Right kidney (tissue), 1 donor: ENCODE results near the gene CCT3.
A peak's percentile ranks its signal among the peaks of the same experiment; 100 is the strongest.
"Not testable (repeated sequence)": the region's sequence is repeated elsewhere in the genome, so short reads cannot be mapped to it uniquely, and the experiment has no call there.

Source experiments
- DNase-seq: peaks from one replicate; pipeline ENCODE4 v3.0.0-alpha.2; 2016

CCT3 gene

DNA sequence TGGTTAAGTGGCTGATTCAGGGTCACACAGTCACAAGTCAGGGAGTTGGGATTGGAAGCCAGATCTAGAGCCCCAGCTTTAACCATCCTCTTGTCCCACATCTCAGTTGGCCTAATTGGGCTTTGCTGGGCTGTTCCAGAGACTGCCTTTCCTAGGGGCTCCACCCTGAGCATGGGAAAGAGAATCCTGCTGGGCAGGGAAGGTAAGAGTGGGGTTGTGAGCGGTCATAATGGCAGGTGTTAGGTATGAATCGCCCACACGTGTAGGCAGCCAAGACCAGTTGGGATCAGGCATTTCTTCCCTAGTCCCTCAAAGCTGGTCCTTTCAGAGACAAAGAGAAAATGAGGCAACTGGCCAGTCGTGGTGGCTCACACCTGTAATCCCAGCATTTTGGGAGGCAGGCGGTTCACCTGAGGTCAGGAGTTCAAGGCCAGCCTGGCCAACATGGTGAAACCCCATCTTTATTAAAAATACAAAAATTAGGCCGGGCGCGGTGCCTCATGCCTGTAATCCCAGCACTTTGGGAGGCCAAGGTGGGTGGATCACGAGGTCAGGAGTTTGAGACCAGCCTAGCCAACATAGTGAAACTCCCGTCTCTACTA, 31.7 kb upstream of the CCT3 start:
- not testable (repeated sequence) for DNase-seq

DNA sequence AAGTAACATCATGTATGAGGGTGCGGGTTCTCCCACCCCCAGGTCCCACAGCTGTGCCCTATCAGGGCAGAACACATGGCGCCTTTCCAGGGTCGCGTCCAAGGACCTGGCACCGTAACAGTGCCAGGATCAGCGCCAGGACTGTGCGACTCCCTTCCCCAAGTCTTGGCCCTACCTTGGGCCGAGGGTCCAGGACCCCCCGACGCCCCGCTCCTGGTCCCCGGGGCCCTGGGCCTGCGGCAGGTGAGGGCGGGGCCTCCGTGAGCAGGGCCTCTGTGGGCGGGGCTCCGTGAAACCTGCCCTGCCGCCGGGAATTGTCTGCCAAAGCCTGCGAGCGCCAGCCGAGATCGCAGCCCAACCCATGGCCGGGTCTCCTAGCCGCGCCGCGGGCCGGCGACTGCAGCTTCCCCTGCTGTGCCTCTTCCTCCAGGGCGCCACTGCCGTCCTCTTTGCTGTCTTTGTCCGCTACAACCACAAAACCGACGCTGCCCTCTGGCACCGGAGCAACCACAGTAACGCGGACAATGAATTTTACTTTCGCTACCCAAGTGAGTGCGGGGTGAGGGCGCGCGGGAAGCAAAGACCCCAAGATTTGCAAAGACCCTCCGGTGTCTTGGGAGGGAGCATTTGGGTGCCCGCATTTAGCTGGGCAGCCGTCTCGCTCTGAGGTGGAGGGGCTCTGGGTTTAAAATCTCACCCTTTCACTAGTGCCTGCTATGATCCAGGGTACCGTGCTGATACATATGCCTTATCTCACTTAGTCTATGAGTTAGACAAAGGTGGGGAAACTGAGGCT, 31.0 kb upstream of the CCT3 start, which contains the start of gene RHBG:
Gene RHBG, plus strand, starts transcription at position 323 of the 796 bp plus-strand sequence. Its CDS starts 39 bp downstream, at position 362.
- DNase-seq, result peak; percentile 61

DNA sequence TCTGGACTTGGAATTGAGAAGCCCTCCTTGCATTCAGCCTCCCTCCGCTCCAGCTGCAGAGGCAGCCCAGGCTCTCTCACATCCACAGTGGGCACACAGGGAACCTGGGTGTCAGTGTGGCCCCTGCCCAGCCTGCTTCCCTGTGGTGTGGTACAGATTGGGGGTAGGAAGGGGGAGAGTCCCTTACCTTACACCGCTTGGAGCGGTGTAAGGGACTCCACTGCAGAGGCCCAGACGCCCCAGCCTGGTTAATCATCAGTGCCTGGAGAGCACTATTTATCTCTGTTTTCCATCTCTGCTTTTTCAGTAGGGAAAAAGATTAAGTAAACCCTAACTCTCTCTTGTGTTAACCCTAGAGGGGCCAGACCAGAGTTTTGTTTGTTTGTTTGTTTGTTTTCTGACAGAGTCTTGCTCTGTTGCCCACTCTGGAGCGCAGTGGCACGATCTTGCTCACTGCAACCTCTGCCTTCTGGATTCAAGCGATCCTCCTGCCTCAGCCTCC, 30.1 kb upstream of the CCT3 start:
- DNase-seq, result peak; percentile 40

DNA sequence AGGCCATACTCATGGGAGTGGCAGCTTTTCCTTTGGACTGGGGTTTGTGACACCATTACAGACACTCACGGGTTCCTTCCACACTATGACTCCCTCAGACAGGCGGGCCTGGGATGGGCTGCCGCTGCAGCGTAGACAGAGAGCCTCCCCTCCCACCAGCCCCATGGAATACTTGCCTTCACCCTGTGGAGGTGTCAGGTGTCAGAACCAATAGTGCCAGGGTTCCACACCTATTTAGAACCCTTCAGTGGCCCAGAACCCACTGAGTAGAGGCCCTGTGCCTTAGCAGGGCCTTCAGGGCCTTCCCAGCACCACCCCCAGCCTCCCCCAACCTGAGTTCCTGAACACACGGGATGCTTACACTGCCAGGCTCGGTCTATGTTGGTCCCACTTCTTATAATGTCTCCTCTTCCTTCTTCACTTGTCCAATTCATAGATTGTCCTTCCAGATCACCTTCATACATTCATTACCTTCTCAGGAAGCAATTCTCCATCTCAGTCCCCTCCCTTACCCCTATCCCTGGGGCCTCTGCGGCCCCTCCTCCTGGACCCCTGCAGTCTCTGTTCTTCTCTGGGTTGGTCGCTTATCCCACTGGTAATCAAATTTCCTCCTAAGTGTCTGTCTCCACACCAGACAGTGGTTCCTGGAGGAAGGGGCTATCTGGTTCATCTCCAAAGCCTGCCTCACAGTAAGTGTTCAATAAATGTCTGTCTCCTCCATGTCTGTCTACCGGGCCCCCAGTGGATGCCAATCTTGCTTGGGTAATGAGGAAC, 29.5 kb upstream of the CCT3 start:
- DNase-seq, result no peak

DNA sequence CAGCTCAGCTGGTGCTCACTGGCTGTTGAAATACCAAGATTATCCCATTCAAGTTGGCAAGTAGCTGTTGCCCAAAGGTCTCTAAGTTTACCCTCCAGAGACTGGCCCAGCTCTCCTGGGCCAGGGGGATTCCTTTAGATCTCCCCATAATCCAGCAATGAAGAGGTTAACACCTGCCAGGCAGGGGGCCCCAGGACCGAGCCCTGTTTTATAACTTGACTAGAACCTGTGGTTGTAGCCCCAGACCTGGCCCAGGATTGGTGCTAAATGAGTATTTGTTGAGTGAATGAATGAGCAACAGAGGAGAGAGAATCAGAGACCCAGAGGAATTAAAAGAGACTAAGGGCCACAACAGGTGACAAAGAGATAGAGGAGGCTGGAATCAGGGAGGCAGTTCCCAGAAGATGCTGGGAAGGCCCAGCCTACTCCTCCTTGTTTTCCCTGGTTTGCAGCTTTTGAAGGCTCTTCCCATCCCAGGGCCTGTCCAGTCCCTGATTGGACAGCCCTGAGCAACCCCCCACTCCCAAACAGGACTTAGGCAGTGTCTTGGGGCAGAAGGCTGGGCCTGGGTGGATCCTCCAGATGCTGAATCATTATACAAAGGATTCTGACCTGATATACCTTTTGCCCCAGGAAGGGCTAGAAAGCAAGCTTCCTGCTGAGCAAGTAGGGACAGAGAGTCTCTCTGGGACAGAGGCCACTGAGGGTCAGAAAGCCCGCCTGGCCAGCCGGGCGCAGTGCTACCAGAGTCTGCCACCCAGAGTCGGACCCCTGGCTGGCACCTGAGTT, 28.5 kb upstream of the CCT3 start:
- DNase-seq, result no peak

DNA sequence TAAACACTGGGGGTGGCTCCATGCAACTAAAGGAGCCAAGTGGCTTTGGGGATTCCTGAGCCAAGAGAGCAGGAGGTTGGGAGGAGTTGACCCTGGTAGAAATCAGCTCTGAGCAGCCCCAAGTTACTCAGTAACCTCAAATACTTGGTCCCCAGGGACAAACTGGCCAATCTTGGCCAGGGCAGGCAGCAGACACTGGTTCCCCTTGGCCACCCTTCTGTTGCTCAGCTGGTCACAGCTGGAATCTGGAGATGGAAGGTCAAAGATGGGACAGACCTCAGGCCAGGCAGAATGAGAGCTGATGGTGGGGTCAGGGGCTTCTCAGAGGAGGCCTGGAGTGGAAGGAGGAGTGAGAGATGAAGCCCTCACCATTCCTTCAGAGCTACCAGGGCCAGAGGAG, 27.7 kb upstream of the CCT3 start:
- no peak for DNase-seq

DNA sequence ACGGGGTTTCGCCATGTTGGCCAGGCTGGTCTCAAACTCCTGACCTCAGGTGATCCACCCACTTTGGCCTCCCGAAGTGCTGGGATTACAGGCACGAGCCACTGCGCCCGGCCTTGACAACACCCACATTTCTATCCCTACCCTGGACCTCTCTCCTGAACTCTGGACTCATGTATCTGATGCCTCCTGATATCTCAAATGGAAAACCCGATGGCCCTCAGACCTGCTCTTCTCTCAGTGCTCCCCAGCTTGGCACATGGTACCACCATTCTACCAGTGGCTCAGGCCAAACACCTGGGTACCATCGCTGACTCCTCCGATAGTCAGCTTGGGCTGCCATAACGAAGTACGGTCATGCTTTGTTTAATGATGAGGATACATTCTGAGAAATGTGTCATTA, 22.4 kb upstream of the CCT3 start:
- DNase-seq, result no peak

DNA sequence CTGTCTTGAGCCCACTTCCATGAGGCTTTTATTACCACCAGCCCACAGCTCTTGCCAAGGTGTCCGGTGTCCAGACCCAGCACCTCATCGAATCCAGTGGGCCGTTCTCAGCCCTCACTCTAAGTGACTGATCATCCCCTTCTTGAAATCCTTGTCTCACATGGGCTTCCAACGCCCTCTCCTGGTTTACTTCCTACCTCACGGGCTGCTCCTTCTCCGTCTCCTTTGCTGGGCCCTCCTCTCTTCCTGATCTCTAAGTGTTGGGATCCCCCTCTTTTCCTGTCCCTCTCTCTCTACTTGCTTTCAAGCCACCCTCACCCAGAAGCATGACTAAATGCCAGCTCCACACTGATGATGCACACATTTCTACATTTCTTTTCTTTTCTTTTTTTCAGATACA, 21.9 kb upstream of the CCT3 start:
- DNase-seq, result no peak

DNA sequence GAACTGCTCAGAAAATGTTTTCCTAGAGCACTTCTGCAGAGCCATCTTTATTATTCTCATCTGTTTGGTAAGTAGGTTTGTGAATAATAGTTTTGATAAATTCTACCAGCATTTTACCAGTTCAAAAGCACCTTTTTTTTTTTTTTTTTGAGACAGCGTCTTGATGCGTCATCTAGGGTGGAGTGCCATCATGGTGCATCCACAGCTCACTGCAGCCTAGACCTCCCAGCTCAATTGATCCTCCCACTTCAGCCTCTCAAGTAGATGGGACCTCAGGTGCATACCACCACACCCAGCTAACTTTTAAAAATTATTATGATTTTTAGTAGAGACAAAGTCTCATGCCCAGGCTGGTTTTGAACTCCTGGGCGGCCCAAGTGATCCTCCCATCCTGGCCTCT, 21.2 kb upstream of the CCT3 start:
- DNase-seq, result no peak

DNA sequence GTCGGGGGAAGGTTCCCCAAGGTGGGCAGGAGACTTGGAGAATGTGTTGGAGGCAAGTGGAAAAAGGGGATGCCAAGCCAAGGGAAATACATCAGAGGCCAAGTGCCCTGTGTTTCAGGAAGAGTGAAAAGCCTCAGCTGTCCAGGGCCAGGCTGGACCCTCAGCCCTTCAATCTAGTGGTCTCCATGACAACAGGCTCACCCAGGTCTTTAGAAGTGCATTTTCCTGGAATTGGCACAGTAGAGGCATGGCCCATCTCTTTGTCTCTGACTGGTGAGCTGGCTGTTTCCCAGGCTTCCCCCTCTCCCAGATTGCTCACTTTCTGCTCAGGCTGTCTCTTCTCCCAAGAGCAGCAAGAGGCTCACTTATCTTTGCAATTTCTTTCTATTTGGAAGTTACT, 20.5 kb upstream of the CCT3 start:
- no peak for DNase-seq

DNA sequence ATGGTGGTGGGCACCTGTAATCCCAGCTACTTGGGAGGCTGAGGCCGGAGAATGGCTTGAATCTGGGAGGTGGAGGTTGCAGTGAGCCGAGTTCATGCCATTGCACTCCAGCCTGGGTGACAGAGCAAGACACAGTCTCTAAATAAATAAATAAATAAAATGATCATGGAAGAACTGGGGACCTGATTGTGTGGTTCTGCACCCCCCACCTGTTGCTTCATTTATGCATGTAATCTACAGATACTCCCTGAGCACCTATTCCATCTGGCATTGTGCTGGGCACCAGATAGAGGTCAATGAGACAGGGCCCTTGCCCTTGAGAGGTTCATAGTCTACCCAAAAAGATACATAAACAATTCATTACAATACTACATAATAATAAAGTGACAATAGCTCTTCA, 19.9 kb upstream of the CCT3 start:
- no peak for DNase-seq

DNA sequence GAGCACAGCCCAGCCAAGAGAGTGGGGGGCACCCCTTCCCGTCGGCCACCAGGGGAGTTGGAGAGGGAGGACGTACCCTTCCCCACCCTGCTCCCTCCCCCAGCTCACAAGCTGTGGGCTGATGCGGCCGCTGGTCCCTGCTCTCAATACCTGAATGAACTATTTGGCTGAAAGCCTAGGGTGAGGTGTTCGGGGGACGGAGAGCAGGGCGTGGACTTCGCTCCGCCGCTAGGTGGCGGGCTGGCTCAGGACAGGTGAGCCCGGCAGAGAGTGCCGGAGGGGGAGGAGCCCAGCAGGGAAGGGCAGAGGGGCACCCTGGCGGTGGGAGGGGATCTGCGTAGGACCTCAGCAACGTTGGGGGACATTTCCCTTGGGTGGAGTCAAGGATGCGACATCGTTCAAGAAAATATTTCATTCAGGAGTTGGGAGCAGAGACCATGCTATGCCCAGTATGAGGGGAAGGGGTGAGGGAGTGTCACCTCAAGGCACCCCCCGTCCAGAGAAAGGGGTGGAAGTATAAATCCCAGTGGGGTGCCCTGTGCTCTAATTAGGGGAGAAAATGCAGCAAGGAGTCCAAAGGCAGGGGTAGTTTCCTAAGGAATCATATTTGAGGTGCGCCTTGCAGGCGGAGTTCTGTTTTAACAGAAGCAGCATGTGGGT, 18.9 kb upstream of the CCT3 start:
- peak; percentile 53 for DNase-seq

DNA sequence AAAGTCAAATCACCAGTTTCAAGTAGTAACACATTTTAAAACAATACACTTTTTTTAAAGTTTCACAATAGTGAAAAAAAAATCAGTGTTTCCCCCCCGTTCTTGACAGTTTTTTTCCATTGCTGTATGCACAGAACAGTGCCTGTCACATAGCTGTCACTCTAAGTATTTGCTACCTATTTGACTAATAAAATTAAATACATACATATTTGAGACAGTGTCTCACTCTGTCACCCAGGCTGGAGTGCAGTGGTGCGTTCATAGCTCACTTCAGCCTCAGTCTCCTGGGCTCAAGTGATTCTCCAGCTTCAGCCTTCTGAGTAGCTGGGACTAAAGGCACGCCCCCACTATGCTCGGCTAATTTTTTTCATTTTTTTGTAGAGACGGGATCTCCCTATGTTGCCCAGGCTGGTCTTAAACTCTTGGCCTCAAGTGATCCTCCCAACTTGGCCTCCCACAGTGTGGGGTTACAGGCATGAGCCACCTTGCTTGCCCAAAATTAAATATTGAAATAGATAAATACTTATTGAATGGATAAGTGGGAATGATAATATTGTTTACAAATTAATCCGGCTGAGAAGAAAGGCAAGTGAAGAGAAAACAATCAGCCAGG, 18.3 kb upstream of the CCT3 start:
- DNase-seq, result no peak

DNA sequence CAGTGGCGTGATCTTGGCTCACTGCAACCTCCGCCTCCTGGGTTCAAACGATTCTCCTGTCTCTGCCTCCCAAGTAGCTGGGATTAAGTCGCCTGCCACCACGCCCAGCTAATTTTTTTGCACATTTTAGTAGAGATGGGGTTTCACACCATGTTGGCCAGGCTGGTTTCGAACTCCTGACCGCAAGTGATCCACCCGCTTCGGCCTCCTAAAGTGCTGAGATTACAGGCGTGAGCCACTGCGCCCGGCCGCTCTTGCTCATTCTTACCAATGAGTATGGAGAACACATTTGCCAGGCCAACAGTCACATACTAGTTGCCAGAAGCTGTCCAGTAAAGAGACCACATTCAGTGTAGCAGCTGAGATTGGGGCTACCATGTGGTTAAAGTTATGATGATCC, 14.4 kb upstream of the CCT3 start:
- not testable (repeated sequence) for DNase-seq

DNA sequence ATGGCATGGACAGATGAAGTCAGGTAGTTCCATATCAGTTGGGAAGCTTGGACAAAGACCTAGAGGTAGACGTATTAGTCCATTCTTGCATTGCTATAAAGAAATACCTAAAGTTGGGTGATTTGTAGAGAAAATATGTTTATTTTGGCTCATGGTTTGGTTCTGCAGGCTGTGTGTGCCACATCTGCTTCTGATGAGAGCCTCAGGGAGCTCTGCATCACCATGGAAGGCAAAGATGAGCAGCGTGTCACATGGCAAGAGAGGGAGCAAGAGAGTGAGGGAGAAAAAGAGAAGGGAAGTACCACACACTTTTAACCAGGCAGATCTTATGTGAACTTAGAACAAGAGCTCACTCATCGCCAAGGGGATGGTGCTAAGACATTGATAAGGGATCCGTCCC, 9.2 kb upstream of the CCT3 start:
- no peak for DNase-seq

DNA sequence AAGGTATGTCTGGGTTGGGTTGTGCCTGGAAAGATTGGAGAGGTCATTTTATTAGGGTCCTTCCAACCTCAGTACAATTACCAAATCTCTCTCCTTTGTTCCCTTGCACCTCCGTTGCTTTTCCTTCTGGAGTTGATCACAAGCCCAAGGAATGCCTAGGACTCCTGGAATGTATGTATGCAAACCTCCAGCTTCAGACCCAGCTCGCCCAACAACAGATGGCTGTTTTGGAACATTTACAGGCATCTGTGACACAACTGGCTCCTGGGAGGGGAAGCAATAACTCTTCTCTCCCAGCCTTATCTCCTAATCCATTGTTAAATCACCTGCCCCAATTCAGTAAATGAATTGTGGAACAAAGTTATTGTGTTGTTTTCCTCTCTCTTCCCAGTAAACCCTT, 8.5 kb upstream of the CCT3 start:
- DNase-seq, result no peak

DNA sequence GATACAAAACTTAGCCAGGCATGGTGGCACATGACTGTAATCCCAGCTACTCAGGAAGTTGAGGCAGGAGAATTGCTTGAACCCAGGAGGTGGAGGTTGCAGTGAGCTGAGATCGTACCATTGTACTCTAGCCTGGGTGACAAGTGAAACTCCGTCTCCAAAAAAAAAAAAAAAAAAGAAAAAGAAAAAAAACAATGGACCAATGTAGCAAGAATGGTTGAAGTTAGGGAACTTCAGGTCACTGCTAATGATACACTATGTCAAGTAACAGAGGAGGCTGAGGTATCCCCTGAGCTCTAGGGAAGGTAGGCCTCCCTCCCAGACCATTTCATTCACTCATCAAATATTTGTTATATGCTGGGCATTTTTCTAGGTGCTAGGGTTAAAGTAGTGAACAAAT, 7.9 kb upstream of the CCT3 start:
- not testable (repeated sequence) for DNase-seq

DNA sequence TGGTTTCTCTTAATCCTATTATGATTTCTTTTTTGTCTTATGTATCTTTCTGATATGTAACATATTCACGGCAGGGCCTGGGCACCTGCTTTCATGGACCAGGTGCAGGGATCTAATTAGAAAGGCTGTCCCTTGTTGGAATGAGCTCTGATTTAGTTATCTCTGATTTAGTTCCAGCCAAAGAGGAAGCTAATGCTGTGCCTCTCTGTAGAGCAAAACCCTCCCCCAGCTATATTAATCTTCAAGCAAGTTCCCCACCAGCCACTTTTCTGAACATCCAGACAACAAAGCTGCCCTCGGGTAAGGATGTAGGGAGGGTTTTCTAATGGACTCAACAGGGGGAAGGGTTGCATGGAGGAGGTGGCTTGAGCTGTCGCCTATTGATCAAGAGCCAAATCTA, 6.3 kb upstream of the CCT3 start:
- no peak for DNase-seq

DNA sequence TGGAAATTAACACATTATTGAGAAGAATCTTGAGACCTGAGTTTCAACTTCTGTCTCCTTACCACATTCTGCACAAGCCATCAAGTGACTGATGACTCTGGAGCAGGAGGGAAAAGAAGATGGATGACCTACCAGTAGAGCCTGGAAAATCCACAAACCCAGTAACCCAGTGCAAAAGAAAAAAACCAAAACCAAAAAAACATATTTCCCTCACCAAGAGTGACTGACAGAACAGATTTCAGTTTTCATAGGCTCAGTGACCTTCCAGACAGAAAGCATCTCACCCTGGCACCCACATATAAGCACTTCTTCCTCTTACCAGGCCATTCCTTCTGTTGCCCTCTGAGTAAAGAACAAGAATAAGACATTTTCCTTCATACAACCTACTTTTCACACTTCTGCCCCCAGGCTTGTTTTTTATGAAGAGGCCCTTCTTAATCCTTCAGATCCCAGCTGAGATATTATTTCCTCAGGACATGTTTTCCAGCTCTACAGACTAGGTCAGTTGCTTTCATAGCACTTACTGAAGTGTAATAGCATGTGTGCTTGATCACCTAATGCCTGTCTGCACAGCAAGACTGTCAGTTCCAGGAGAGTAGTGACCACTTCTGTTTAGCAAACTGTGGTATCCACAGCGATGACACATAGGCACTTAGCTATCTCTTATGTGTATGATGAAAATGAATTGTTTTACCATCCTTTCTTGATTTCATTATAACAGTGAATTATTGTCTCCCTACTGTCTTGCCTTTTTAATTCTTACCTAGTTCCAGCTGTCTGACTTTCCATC, 4.3 kb upstream of the CCT3 start:
- no peak for DNase-seq

DNA sequence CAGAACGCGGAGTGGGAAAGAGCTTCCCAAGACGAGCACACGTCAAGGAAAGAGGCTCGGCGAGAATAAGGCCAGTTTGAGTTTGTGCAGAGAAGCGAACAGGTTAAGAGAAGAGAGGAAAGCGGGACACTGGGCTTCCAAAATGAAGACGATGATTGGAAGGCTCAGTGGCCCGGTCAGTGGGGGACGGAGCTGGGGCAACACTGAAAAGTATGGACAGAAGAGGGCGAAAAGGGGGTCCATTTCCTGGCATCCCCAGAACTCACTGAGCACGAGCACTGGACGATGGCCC, 258 bp downstream of the CCT3 start:
- DNase-seq, result no peak
